Measurements from ENCODE around the gene ANK2.
"Not testable (repeated sequence)": the region's sequence is repeated elsewhere in the genome, so short reads cannot be mapped to it uniquely, and the experiment has no call there.

The ANK2 gene

GRCh38 chr4:113179091-113179490 lies 129.6 kb downstream of the ANK2 start:
- no peak overlapping the region for H3K27ac ChIP-seq
- no peak for TF ChIP-seq CTCF (IDR thresholded peaks at IDR 0.05)
- no peak overlapping the region for H3K4me3 ChIP-seq
- no peak for DNase-seq (ENCODE audit: low spot score)

- no peak for DNase-seq (ENCODE audit: low spot score)
- no peak for TF ChIP-seq CTCF (IDR thresholded peaks at IDR 0.05)
- no peak overlapping the region for H3K4me3 ChIP-seq
Measured at GRCh38 chr4:113179996-113180395, 130.5 kb downstream of the ANK2 start.

GRCh38 chr4:113181289-113182007 lies 132.0 kb downstream of the ANK2 start:
- Histone ChIP-seq H3K27ac (no peak overlapping the region), H3K4me3 (no peak overlapping the region)
- no peak for TF ChIP-seq CTCF (IDR thresholded peaks at IDR 0.05)
- no peak for DNase-seq (ENCODE audit: low spot score)

More at GRCh38 chr4:113179996-113180395, 130.5 kb downstream of the ANK2 start:
- H3K27ac ChIP-seq: no peak overlapping the region

- no peak overlapping the region for H3K27ac ChIP-seq
- no peak for TF ChIP-seq CTCF (IDR thresholded peaks at IDR 0.05)
- no peak overlapping the region for H3K4me3 ChIP-seq
- DNase-seq (ENCODE audit: low spot score): no peak
Measured at GRCh38 chr4:113183032-113183605, 133.7 kb downstream of the ANK2 start.

GRCh38 chr4:113186220-113186619 lies 136.8 kb downstream of the ANK2 start:
- DNase-seq (ENCODE audit: low spot score); H3K27ac ChIP-seq; H3K4me3 ChIP-seq: not testable (repeated sequence)

- DNase-seq (ENCODE audit: low spot score): no peak
- Histone ChIP-seq H3K4me3 (no peak overlapping the region), H3K27ac (no peak overlapping the region)
- TF ChIP-seq CTCF (IDR thresholded peaks at IDR 0.05): no peak
Measured at GRCh38 chr4:113186913-113187312, 137.5 kb downstream of the ANK2 start.

GRCh38 chr4:113187358-113187757 lies 137.9 kb downstream of the ANK2 start:
- no peak overlapping the region for H3K4me3 ChIP-seq
- no peak for TF ChIP-seq CTCF (IDR thresholded peaks at IDR 0.05)
- DNase-seq (ENCODE audit: low spot score): no peak
- H3K27ac ChIP-seq: no peak overlapping the region

Measured in coronary artery (tissue), 2 donors.